HG02870 (cell line): Measurements from ENCODE around the gene ELAVL2.

Experiments used
- ATAC-seq: cut with Tn5 transposase; IDR thresholded peaks from one replicate; pipeline ENCODE4 v1.9.1; 2021; ENCODE audit warnings: mild to moderate bottlenecking, moderate library complexity; ENCODE audit not compliant: unreplicated experiment

The ELAVL2 gene

DNA sequence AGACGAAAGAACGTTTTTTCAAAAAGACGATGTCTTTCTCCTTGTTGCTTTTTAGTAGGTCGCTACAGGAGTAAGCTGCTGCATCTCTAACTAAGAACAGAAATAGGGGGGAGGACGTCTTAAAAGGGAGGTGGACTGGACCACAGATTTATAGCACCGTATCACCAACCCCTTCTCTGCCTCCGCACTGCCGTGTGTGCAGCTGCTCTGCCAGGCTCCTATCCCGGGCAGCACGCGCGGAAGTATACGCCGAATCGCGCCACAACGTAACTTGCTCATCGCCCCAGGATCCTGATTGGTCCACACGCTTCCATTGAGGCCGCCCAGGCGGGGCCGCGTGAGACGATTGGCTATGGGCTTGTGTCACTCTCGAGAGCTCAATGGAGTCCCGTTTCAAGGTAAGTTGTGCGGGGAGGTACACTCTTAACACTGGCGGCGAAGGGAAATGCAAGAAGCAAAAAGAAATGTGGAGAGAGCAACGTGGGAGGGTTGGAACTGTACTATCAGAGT is at the start of gene ELAVL2:
Gene ELAVL2, minus strand, starts transcription at position 121 of the 510 bp plus-strand sequence. CDS start 64,006 bp downstream, outside the sequence.
- ATAC-seq, result no peak

- ATAC-seq, result no peak
These were observed 32.2 kb upstream of the ELAVL2 start for GRCh38 chr9:23858234-23858633.

DNA sequence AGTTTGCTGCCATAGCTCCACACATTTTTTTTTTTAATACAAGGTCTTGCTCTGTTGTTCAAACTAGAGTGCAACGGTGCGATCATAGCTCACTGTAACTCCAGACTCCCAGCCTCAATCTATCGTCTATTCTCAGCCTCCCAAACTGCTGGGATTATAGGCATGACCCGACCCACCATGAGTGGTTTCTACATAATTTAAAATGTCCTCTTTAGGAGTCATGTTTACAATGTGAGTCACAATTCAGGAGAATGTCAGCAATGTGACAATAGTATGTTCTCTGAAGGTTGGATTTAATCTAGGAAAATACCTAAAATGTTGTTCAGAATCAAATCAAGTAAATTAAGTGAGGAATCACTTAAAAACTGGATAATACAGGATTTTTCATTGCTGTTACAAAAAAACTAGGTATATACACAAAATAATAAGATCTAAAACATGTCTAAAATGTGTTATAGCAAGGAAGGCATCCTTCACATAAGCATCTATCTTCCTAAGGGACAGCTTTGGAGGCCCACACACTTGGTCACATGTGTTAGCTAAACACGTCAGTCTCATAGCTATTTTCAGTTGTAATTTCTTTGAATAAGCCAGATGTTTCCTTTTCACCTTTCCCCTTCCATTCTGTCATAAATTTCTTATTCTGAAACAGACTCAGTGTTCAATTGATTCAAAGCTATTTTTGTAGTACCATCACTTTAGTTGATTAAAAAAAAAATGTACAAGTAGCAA is 30.0 kb upstream of the ELAVL2 start:
- no peak for ATAC-seq

GRCh38 chr9:23850690-23851629 is 24.9 kb upstream of the ELAVL2 start:
- no peak for ATAC-seq

GRCh38 chr9:23850242-23850689 is 24.2 kb upstream of the ELAVL2 start:
- ATAC-seq, result no peak

DNA sequence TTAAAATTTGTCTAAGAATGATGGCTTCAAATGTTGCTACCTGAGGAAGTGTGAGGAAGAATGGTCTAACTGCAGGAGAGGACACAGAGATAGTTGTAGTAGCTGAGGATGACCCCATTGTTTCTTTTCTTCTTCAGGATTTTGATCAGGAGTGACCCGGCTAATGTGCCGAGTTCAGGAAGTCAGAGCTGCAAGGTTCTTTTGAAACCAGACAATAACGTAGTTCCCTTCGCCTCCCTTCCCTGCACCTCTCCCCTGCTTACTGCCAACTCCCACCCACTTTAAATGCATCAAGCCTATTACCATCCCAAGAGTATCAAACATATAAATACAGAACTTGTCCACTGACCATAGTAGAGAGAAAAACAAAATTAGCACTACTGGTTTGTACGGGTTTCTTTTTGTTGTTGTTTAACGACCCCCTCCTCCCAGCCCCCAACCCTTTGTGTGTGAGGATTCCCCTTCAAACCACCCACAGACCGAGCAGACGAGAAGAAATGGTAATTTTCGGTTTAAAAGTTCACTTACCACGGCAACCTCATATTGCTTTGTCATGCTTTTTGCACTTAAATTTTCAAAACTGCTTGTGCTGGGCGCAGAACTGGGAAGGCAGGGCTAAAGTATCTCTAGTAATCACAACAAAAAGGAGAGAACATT is 23.5 kb upstream of the ELAVL2 start:
- ATAC-seq, result no peak

- ATAC-seq, result no peak
These were observed 16.6 kb upstream of the ELAVL2 start for GRCh38 chr9:23842565-23843129.

GRCh38 chr9:23841304-23841703 is 15.3 kb upstream of the ELAVL2 start:
- ATAC-seq, result no peak

- no peak for ATAC-seq
These were observed 11.0 kb upstream of the ELAVL2 start for GRCh38 chr9:23837038-23837437.

GRCh38 chr9:23830929-23831730 is 5.1 kb upstream of the ELAVL2 start:
- ATAC-seq, result no peak

DNA sequence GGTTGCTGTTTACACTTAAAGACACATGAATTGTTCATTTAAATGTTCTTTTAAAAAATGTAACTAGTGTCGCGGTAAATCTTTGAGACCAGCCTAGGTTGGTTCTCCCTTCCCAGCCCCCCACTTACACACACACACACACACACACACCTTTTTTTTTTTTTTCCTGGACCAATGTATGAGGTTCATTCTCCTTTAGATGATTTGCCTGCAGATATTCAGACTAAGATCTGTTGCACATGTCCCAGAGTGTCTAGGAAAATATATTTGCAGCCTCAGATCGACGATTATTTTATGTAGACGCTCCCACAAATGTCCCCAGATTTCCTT is 4.4 kb upstream of the ELAVL2 start:
- no peak for ATAC-seq

GRCh38 chr9:23829580-23830475 is 3.8 kb upstream of the ELAVL2 start:
- ATAC-seq, result no peak

DNA sequence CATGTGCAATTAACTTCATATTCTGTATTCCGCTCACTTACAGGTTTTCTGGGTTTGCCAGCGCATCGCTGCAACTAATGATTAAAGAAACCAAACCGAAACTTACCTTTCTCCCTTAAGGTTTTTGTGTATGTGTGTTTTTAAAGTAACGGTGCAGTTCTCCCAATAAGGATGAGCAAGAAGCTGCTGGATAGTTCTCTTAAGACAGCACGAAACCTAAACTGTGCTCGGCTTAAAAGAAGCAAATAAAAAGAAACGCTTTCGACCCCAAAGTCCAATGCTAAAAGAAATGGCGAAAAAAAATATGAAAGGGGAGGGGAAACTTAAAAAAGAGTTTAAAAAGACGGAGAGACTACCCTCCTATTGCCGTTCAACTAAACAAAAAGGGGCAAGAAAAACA is 340 bp downstream of the ELAVL2 start:
- ATAC-seq, result no peak

DNA sequence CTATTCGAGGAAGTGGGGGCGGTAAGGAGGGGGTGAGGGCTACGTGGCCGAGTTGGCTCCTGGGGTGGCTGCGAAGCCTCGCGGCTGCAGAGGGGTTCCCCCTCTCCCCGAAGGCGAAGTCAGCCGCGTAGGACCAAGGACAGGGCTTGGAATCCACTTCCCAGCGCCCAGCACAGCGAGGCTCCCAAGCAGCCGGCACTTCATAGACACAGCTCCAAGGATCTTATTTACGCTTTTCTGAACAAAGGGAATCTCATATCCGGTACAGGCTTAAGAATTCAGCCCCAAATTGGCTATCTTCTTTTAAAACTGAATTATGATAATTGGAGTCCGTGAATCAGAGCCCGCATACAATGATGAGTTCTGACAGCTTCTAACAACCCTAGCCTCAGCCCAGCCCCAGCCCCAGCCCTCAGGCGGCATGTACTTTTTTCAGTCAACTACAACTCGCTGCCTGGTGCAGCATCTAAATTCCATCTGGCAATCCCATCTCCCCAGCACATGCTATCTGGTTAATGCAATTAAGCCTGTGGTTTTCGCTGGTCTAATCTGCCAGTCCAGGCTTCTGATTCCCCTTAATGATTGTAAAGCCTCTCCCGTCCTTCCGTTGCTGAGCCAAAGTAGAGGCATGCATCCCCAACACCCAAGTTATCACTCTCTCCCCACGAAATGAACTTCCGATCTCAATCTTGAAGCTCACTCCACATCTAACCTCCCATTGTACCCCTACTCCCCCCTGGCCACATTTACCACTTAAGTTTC is 1.0 kb downstream of the ELAVL2 start:
- ATAC-seq, result no peak

DNA sequence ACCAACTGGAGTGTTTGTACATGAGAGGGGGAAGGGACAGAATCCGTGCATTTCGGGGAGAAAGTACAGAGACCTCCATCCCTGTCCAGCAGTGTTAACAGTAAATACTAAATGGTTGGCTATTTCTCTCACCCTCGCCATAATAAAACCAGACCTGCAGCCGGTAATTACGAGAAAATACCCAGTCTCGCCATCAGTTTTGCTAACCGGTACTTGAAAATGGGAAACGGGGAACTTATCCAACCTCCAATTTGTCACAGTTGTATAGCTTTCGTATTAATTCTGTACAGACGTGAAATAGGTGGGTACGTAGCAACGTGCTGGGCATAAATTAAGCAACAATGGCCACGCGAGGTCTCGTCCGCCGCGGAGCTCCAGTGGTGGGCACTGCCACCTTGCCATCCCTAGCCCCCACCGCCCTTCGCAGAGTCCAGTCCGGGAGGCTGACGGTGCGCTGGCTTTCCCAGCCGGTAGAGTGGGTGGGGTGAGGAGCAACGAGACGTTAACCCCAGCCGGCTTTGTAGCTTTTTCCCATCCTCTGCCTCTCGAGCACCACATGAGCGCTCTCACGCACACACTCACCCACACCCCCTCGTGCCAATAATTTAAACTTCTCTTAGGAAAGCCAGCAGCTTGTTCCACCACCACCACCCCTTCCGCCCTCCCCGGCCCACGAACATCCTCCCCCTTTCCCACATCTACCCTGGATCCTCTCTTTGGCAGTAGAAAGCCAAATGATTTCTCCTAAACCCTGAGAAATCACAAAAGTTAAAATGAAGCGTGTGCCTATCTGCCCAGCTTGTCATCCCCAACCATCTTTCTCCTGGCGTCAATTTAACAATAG is 1.8 kb downstream of the ELAVL2 start:
- no peak for ATAC-seq

DNA sequence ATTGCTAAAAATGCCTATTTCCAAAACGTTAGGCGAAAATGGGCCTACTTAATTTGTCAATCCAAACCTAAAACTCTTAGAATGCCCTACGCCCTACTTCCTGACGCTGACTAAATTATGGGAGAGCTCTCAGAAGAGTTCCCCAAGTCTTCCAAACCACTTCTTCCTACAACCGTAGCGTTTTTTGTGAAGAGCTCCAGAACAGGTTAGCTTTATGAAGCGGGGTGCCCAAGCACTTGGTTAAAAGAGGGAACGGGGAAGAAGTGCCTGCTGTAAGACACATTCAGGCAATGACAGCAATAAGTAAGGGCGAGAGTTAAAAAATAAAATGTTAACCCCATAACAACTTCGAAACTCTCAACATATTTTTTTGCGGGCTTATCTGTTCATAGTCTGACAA is 2.8 kb downstream of the ELAVL2 start:
- no peak for ATAC-seq
